GM12872 (cell line): ENCODE data around the gene RUBCNL.

ENCODE experiments used
- CTCF ChIP-seq: IDR thresholded peaks from 3 replicates; pipeline ENCODE4 v1.5.1; 2011; ENCODE audit warnings: low read depth, mild to moderate bottlenecking, low read length, moderate library complexity; ENCODE audit not compliant: insufficient read depth

The RUBCNL gene

GRCh38 chr13:46387064-46387851 is at the start of gene RUBCNL:
Gene RUBCNL (minus strand): TSS chr13:46387252. CDS start chr13:46372475, 14,777 bp downstream.
- TF ChIP-seq CTCF, result peak; percentile 23; the same call in 2 of the 3 replicates

GRCh38 chr13:46405457-46405856 is 18.4 kb upstream of the RUBCNL start:
- no peak for TF ChIP-seq CTCF

- no peak for TF ChIP-seq CTCF
These were observed 17.7 kb upstream of the RUBCNL start for GRCh38 chr13:46404733-46405100.

- no peak for TF ChIP-seq CTCF
These were observed 17.0 kb upstream of the RUBCNL start for GRCh38 chr13:46403851-46404732.

- TF ChIP-seq CTCF, result no peak
These were observed 15.1 kb upstream of the RUBCNL start for GRCh38 chr13:46402178-46402577.

- TF ChIP-seq CTCF, result no peak
These were observed 14.4 kb upstream of the RUBCNL start for GRCh38 chr13:46401432-46401831.

- no peak for TF ChIP-seq CTCF
These were observed 9.3 kb upstream of the RUBCNL start for GRCh38 chr13:46396341-46396740.
